Lower lobe of right lung (tissue), 2 donors: ENCODE results near the gene DNAJC17. TPM values are rescaled to one million over a fixed set of nuclear protein-coding genes. Genes with fewer than 3 reads are reported as not detected.
A peak's percentile ranks its signal among the peaks of the same experiment; 100 is the strongest.

Experiments used
- ATAC-seq, 2 donors: fragments of 200-7000 bp; cut with Tn5 transposase; one replicate each; pipeline ENCODE4 v1.9.1; 2020 to 2022; ENCODE audit warnings: mild to moderate bottlenecking in 2 of 2, moderate library complexity in 2 of 2
- DNase-seq: peaks from one replicate; pipeline ENCODE4 v3.0.0-alpha.2; 2020
- H3K27ac ChIP-seq: fragments of 200-600 bp; one replicate; pipeline ENCODE4 v1.8.0; 2022
- H3K27me3 ChIP-seq: fragments of 200-600 bp; one replicate; pipeline ENCODE4 v1.8.0; 2022; ENCODE audit warnings: low read depth
- H3K36me3 ChIP-seq: fragments of 200-600 bp; one replicate; pipeline ENCODE4 v1.8.0; 2022; ENCODE audit warnings: mild to moderate bottlenecking
- H3K4me1 ChIP-seq: fragments of 200-600 bp; one replicate; pipeline ENCODE4 v1.8.0; 2022
- H3K4me3 ChIP-seq: fragments of 200-600 bp; one replicate; pipeline ENCODE4 v1.8.0; 2022; ENCODE audit warnings: mild to moderate bottlenecking
- H3K9me3 ChIP-seq: fragments of 200-600 bp; one replicate; pipeline ENCODE4 v1.8.0; 2022
- CTCF ChIP-seq: fragments of 200-600 bp; IDR thresholded peaks from one replicate; pipeline ENCODE4 v1.8.0; 2022; ENCODE audit warnings: antibody characterized with exemption, mild to moderate bottlenecking
- intact Hi-C: fragments of 100-400 bp; cut with DNase I; formaldehyde crosslinking; loops from one replicate; pipeline ENCODE4 v1.11.0; 2022
- total RNA-seq: library from RNA; stranded (reverse); fragmentation: NEBNext Ultra II Directional; extraction: Animal tissue kit (Norgen Biotek cat#: 25700); gene quantifications from one replicate; pipeline ENCODE4 v1.2.1, GENCODE V29; 2021
- donor health status: DM: no; HTN: yes; CAD: no; lungs with severe emphysema.

Gene DNAJC17
- total RNA-seq, 1 donor from 2014 or later = 28.4 TPM

GRCh38 chr15:40754574-40754882, 52.7 kb downstream of the DNAJC17 start:
- no peaks in the 10 kb centered on the region for H3K27me3 ChIP-seq
- peak overlapping the region; percentile 90 for H3K27ac ChIP-seq
- no peak for DNase-seq
- intact Hi-C loops = no loop called here
- peak; percentile 56 to 60 for ATAC-seq
- peak overlapping the region; percentile 95 for H3K4me3 ChIP-seq
- H3K9me3 ChIP-seq = no peaks in the 10 kb centered on the region
- TF ChIP-seq CTCF = no peak
- H3K4me1 ChIP-seq = peaks cover 19% of the 10 kb centered on the region
- H3K36me3 ChIP-seq = peaks cover 34% of the 10 kb centered on the region

- intact Hi-C loops = no loop called here
- H3K4me3 ChIP-seq = no peak overlapping the region
- H3K4me1 ChIP-seq = peaks cover 32% of the 10 kb centered on the region
- no peak for DNase-seq
- H3K27me3 ChIP-seq = no peaks in the 10 kb centered on the region
- H3K36me3 ChIP-seq = peaks cover 58% of the 10 kb centered on the region
- no peaks in the 10 kb centered on the region for H3K9me3 ChIP-seq
- ATAC-seq = no peak
- no peak for TF ChIP-seq CTCF
- no peak overlapping the region for H3K27ac ChIP-seq
Measured at GRCh38 chr15:40751745-40752144, 55.5 kb downstream of the DNAJC17 start.

GRCh38 chr15:40750885-40751284, 56.4 kb downstream of the DNAJC17 start:
- TF ChIP-seq CTCF = no peak
- ATAC-seq (no peak), DNase-seq (no peak)
- Histone ChIP-seq H3K4me1 (peaks cover 32% of the 10 kb centered on the region), H3K27me3 (no peaks in the 10 kb centered on the region), H3K4me3 (no peak overlapping the region), H3K9me3 (no peaks in the 10 kb centered on the region), H3K36me3 (peaks cover 63% of the 10 kb centered on the region), H3K27ac (no peak overlapping the region)
- intact Hi-C loops = no loop called here

GRCh38 chr15:40749151-40749630, 58.1 kb downstream of the DNAJC17 start:
- TF ChIP-seq CTCF = no peak
- no peaks in the 10 kb centered on the region for H3K27me3 ChIP-seq
- H3K4me1 ChIP-seq = peaks cover 31% of the 10 kb centered on the region
- intact Hi-C loops = no loop called here
- no peak overlapping the region for H3K27ac ChIP-seq
- DNase-seq (no peak), ATAC-seq (no peak)
- H3K4me3 ChIP-seq = no peak overlapping the region
- no peaks in the 10 kb centered on the region for H3K9me3 ChIP-seq
- H3K36me3 ChIP-seq = peaks cover 80% of the 10 kb centered on the region

- H3K27ac ChIP-seq = peak overlapping the region; percentile 18
- H3K36me3 ChIP-seq = peaks cover 92% of the 10 kb centered on the region
- H3K9me3 ChIP-seq = no peaks in the 10 kb centered on the region
- intact Hi-C loops = no loop called here
- DNase-seq (peak; percentile 82), ATAC-seq (peak; percentile 64 to 78)
- no peak overlapping the region for H3K4me3 ChIP-seq
- no peaks in the 10 kb centered on the region for H3K27me3 ChIP-seq
- peaks cover 18% of the 10 kb centered on the region for H3K4me1 ChIP-seq
- no peak for TF ChIP-seq CTCF
Measured at GRCh38 chr15:40747685-40748631, 59.3 kb downstream of the DNAJC17 start.
